Endodermal cell (in vitro differentiated cells): ENCODE results near the gene OR7A17. TPM values are rescaled to one million over a fixed set of nuclear protein-coding genes. Genes with fewer than 3 reads are reported as not detected.

Experiments used
- DNase-seq: peaks from one replicate; pipeline ENCODE4 v3.0.0-alpha.2; 2017
- H3K27ac ChIP-seq: 2 replicates; pipeline ENCODE4 v1.5.1; 2013; ENCODE audit warnings: mild to moderate bottlenecking, low read depth, low read length, moderate library complexity
- H3K27me3 ChIP-seq: 2 replicates; pipeline ENCODE4 v1.6.1; 2013; ENCODE audit warnings: mild to moderate bottlenecking, low read length, moderate library complexity; ENCODE audit not compliant: insufficient read depth, control insufficient read depth, poor library complexity, severe bottlenecking
- H3K36me3 ChIP-seq: 2 replicates; pipeline ENCODE4 v1.7.0; 2013; ENCODE audit warnings: mild to moderate bottlenecking, low read length, moderate library complexity; ENCODE audit not compliant: control insufficient read depth, insufficient read depth
- H3K4me1 ChIP-seq: one replicate; pipeline ENCODE4 v1.7.0; 2013; ENCODE audit warnings: low read length; ENCODE audit not compliant: control insufficient read depth, insufficient read depth
- H3K4me3 ChIP-seq: 2 replicates; pipeline ENCODE4 v1.5.1; 2013; ENCODE audit warnings: mild to moderate bottlenecking, low read length, moderate library complexity
- H3K9ac ChIP-seq: 2 replicates; pipeline ENCODE4 v1.6.1; 2013; ENCODE audit warnings: mild to moderate bottlenecking, low read length, moderate library complexity; ENCODE audit not compliant: poor library complexity, severe bottlenecking; ENCODE audit errors: extremely low read depth
- H3K9me3 ChIP-seq: 2 replicates; pipeline ENCODE4 v1.6.1; 2013; ENCODE audit warnings: mild to moderate bottlenecking, low read length, moderate library complexity; ENCODE audit not compliant: control insufficient read depth
- H3K27ac Mint-ChIP-seq: 2 replicates; pipeline ENCODE4 v1.8.0; 2020; ENCODE audit warnings: mixed read lengths
- H3K27me3 Mint-ChIP-seq: 2 replicates; pipeline ENCODE4 v1.8.0; 2021; ENCODE audit warnings: mild to moderate bottlenecking, mixed read lengths; ENCODE audit not compliant: insufficient read depth
- H3K36me3 Mint-ChIP-seq: 2 replicates; pipeline ENCODE4 v1.8.0; 2020; ENCODE audit warnings: low read depth, mixed read lengths
- H3K4me1 Mint-ChIP-seq: 2 replicates; pipeline ENCODE4 v1.8.0; 2020; ENCODE audit warnings: mixed read lengths
- H3K4me3 Mint-ChIP-seq: 2 replicates; pipeline ENCODE4 v1.8.0; 2020; ENCODE audit warnings: mild to moderate bottlenecking, moderate library complexity, mixed read lengths
- H3K9me3 Mint-ChIP-seq: 2 replicates; pipeline ENCODE4 v1.8.0; 2020; ENCODE audit warnings: mild to moderate bottlenecking, mixed read lengths
- WGBS, 2 experiments: methylation state at CpG; one replicate each; pipeline versions ENCODE4 v1.1.5 to v1.1.7; 2013; ENCODE audit warnings: missing lambda C conversion rate in 2 of 2, mixed read lengths in 1 of 2; ENCODE audit not compliant: insufficient coverage in 1 of 2, insufficient read length in 1 of 2; 5-methylcytosine and 5-hydroxymethylcytosine counted together
- total RNA-seq, 2 donors: library from RNA; stranded (reverse); fragmentation: NEBNext Ultra II Directional in 1 of 2; extraction: Animal tissue kit (Norgen Biotek cat#: 25700) in 1 of 2; gene quantifications; 2 replicates in 1 of 2; 3 replicates in 1 of 2; pipeline ENCODE4 v1.2.1, GENCODE V29; 2021
- TF ChIP-seq, protein P1 (sequence below): fragments of 200-600 bp; sonication (generic); conservative IDR thresholded peaks from 2 replicates; pipeline ENCODE4 v1.5.0; 2021; ENCODE audit warnings: antibody characterized with exemption, mild to moderate bottlenecking

The OR7A17 gene
- total RNA-seq, 2 donors from 2014 or later: not detected

DNA sequence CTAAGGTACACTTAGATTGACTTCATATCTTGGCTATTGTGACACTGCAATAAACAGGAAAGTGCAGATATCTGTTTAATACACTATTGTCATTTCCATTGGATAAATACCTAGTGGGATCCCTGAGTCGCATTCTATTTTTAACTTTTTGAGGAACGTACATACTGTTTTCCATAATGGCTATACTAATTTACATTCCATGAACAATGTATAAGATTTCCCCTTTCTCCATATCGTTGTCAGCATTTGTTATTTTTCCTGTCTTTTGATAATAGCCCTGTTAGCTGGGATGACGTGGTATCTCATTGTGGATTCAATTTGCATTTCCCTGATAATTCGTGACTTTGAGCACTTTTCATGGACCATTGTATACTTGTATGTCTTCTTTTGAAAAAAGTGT lies 17.4 kb downstream of the OR7A17 start:
- H3K36me3 ChIP-seq: no peaks in the 10 kb centered on the region
- no peak overlapping the region for H3K9ac ChIP-seq
- Mint-ChIP-seq H3K4me3 (no peak overlapping the region), H3K27ac (no peak overlapping the region), H3K36me3 (no peaks in the 10 kb centered on the region), H3K9me3 (peaks cover 84% of the 10 kb centered on the region), H3K27me3 (no peaks in the 10 kb centered on the region), H3K4me1 (no peaks in the 10 kb centered on the region)
- no peaks in the 10 kb centered on the region for H3K4me1 ChIP-seq
- no peak overlapping the region for H3K27ac ChIP-seq
- H3K4me3 ChIP-seq: peak overlapping the region; percentile 51
- TF ChIP-seq, protein P1, sequence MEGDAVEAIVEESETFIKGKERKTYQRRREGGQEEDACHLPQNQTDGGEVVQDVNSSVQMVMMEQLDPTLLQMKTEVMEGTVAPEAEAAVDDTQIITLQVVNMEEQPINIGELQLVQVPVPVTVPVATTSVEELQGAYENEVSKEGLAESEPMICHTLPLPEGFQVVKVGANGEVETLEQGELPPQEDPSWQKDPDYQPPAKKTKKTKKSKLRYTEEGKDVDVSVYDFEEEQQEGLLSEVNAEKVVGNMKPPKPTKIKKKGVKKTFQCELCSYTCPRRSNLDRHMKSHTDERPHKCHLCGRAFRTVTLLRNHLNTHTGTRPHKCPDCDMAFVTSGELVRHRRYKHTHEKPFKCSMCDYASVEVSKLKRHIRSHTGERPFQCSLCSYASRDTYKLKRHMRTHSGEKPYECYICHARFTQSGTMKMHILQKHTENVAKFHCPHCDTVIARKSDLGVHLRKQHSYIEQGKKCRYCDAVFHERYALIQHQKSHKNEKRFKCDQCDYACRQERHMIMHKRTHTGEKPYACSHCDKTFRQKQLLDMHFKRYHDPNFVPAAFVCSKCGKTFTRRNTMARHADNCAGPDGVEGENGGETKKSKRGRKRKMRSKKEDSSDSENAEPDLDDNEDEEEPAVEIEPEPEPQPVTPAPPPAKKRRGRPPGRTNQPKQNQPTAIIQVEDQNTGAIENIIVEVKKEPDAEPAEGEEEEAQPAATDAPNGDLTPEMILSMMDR: no peak
- no peaks in the 10 kb centered on the region for H3K27me3 ChIP-seq
- 59 to 66% methylated on average over 4 to 5 of the region's 5 CpGs for WGBS, 2 experiments
- no peak for DNase-seq
- peaks cover 56% of the 10 kb centered on the region for H3K9me3 ChIP-seq

GRCh38 chr19:14848822-14849221 lies 37.1 kb downstream of the OR7A17 start, which contains the start of gene OR7A10:
Gene OR7A10, minus strand, starts transcription at chr19:14848922. Its CDS starts 7,045 bp downstream, at chr19:14841877.
- WGBS, 2 experiments: 61 to 82% methylated on average over 3 to 5 of the region's 5 CpGs
- Histone ChIP-seq H3K36me3 (no peaks in the 10 kb centered on the region), H3K9ac (no peak within 1 kb of the TSS), H3K4me1 (no peaks in the 10 kb centered on the region), H3K9me3 (peaks cover 48% of the 10 kb centered on the region), H3K27ac (no peak within 1 kb of the TSS), H3K4me3 (no peak within 1 kb of the TSS), H3K27me3 (no peaks in the 10 kb centered on the region)
- Mint-ChIP-seq H3K36me3 (no peaks in the 10 kb centered on the region), H3K27ac (no peak within 1 kb of the TSS), H3K4me1 (no peaks in the 10 kb centered on the region), H3K27me3 (no peaks in the 10 kb centered on the region), H3K9me3 (peaks cover 81% of the 10 kb centered on the region), H3K4me3 (no peak within 1 kb of the TSS)
- TF ChIP-seq, protein P1: no peak
- no peak for DNase-seq

- H3K36me3 ChIP-seq: no peaks in the 10 kb centered on the region
- H3K9ac ChIP-seq: no peak overlapping the region
- DNase-seq: no peak
- no peak overlapping the region for H3K27ac Mint-ChIP-seq
- H3K27me3 ChIP-seq: no peaks in the 10 kb centered on the region
- 69 to 89% methylated on average over 3 to 6 of the region's 6 CpGs for WGBS, 2 experiments
- no peaks in the 10 kb centered on the region for H3K4me1 Mint-ChIP-seq
- H3K9me3 Mint-ChIP-seq: peaks cover 83% of the 10 kb centered on the region
- H3K4me3 Mint-ChIP-seq: no peak overlapping the region
- no peak overlapping the region for H3K27ac ChIP-seq
- H3K4me3 ChIP-seq: no peak overlapping the region
- H3K4me1 ChIP-seq: no peaks in the 10 kb centered on the region
- no peaks in the 10 kb centered on the region for H3K27me3 Mint-ChIP-seq
- peaks cover 63% of the 10 kb centered on the region for H3K9me3 ChIP-seq
- TF ChIP-seq, protein P1: no peak
- no peaks in the 10 kb centered on the region for H3K36me3 Mint-ChIP-seq
Measured at GRCh38 chr19:14843578-14843977, 42.4 kb downstream of the OR7A17 start.
